ENCODE measurements around the gene GPR135. TPM values are rescaled to one million over a fixed set of nuclear protein-coding genes. Genes with fewer than 3 reads are reported as not detected.

GPR135 gene
- total and polyA plus RNA-seq, 2 donors from 2014 or later, result 0.77 to 3.0 TPM

- intact Hi-C loops (cut with DNase I), result no loop called here
- FAIRE-seq (no peak), DNase-seq (peak in 4 of 5 donors; percentile 69 to 83 (median 79))
- Histone ChIP-seq H3K4me3 (ENCODE audit: low read length in 3 of 3) (no peak overlapping the region), H3K9ac (ENCODE audit: low read length in 3 of 3) (no peak overlapping the region), H3K4me1 (ENCODE audit: control insufficient read depth in 2 of 3, insufficient read depth in 2 of 3, low read depth in 1 of 3, low read length in 3 of 3) (no peaks in the 10 kb centered on the region), H3K36me3 (ENCODE audit: control insufficient read depth in 2 of 3, insufficient read depth in 3 of 3, low read length in 3 of 3) (peaks cover 0 to 11% (median 6%) of the 10 kb centered on the region in 3 donors), H3K27ac (ENCODE audit: low read depth in 2 of 2, low read length in 2 of 2) (no peak overlapping the region), H3K27me3 (ENCODE audit: control insufficient read depth, insufficient read depth, low read length) (no peaks in the 10 kb centered on the region), H3K9me3 (ENCODE audit: control insufficient read depth in 2 of 3, insufficient read depth in 1 of 3, low read length in 3 of 3) (no peaks in the 10 kb centered on the region)
- peak; percentile 70 for TF ChIP-seq CTCF (IDR thresholded peaks at IDR 0.05; ENCODE audit: borderline replicate concordance, extremely low read depth, insufficient read depth)
Measured at GRCh38 chr14:59507063-59507751, 42.0 kb upstream of the GPR135 start.

DNA sequence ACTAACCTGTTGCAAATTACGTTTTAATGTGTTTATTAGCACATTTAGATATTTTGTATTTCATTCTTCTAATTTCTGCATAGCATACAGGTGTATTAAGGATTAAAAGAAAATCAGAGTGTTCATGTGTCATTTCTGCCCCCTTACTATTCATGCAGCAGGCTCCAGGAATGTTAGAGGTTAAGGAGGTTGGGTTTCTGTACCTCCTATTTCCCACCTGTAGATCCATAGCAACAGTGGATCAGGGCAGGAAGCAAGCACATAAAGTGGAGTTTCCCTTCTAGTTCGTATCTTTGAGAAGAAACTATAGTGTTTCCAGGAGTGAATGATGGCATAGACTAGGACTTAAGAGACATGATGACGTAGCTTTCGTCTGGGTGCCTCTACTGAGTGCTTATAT is 38.1 kb upstream of the GPR135 start:
- H3K9me3 ChIP-seq (ENCODE audit: control insufficient read depth in 2 of 3, insufficient read depth in 1 of 3, low read length in 3 of 3), result no peaks in the 10 kb centered on the region
- no peak overlapping the region for H3K9ac ChIP-seq (ENCODE audit: low read length in 3 of 3)
- no peak overlapping the region for H3K4me3 ChIP-seq (ENCODE audit: low read length in 3 of 3)
- FAIRE-seq (no peak), DNase-seq (peak in 1 of 5 donors; percentile 2)
- peaks cover 0 to 19% (median 6%) of the 10 kb centered on the region in 3 donors for H3K36me3 ChIP-seq (ENCODE audit: control insufficient read depth in 2 of 3, insufficient read depth in 3 of 3, low read length in 3 of 3)
- H3K4me1 ChIP-seq (ENCODE audit: control insufficient read depth in 2 of 3, insufficient read depth in 2 of 3, low read depth in 1 of 3, low read length in 3 of 3), result no peaks in the 10 kb centered on the region
- no peak for TF ChIP-seq CTCF (IDR thresholded peaks at IDR 0.05; ENCODE audit: borderline replicate concordance, extremely low read depth, insufficient read depth)
- intact Hi-C loops (cut with DNase I), result no loop called here
- H3K27me3 ChIP-seq (ENCODE audit: control insufficient read depth, insufficient read depth, low read length), result no peaks in the 10 kb centered on the region
- no peak overlapping the region for H3K27ac ChIP-seq (ENCODE audit: low read depth in 2 of 2, low read length in 2 of 2)

DNA sequence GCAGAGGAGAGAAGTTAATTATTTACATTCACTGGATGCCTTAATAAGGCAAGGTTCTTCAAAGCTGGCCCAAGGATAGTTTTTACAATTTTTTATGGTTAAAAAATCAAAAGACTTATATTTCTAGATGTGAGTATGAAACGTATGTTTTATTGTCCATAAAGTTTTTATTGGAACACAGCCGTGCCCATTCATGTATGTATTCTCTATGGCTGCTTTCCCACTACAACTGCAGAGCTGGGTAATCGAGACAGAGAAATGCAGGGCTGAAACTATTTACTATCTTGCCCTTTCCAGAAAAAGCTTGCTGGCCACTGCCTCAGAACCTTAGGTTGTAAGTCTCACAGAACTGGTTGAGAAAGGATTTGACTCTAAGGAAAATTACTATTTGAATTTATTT is 35.6 kb upstream of the GPR135 start:
- H3K4me3 ChIP-seq (ENCODE audit: low read length in 3 of 3), result no peak overlapping the region
- H3K27ac ChIP-seq (ENCODE audit: low read depth in 2 of 2, low read length in 2 of 2), result no peak overlapping the region
- peaks cover 3 to 23% (median 6%) of the 10 kb centered on the region in 3 donors for H3K36me3 ChIP-seq (ENCODE audit: control insufficient read depth in 2 of 3, insufficient read depth in 3 of 3, low read length in 3 of 3)
- H3K9me3 ChIP-seq (ENCODE audit: control insufficient read depth in 2 of 3, insufficient read depth in 1 of 3, low read length in 3 of 3), result no peaks in the 10 kb centered on the region
- no peaks in the 10 kb centered on the region for H3K27me3 ChIP-seq (ENCODE audit: control insufficient read depth, insufficient read depth, low read length)
- no peak for TF ChIP-seq CTCF (IDR thresholded peaks at IDR 0.05; ENCODE audit: borderline replicate concordance, extremely low read depth, insufficient read depth)
- intact Hi-C loops (cut with DNase I), result no loop called here
- DNase-seq (no peak), FAIRE-seq (peak; percentile 82)
- no peaks in the 10 kb centered on the region for H3K4me1 ChIP-seq (ENCODE audit: control insufficient read depth in 2 of 3, insufficient read depth in 2 of 3, low read depth in 1 of 3, low read length in 3 of 3)
- no peak overlapping the region for H3K9ac ChIP-seq (ENCODE audit: low read length in 3 of 3)

All from kidney (tissue), 14 donors.